Smooth muscle cell (in vitro differentiated cells): ENCODE measurements around the gene HNRNPLL. TPM values are rescaled to one million over a fixed set of nuclear protein-coding genes. Genes with fewer than 3 reads are reported as not detected.

Experiments used
- DNase-seq: peaks from one replicate; lab custom pipeline; 2025; ENCODE audit not compliant: unreplicated experiment; lab: John Stamatoyannopoulos, UW
- H2AFZ ChIP-seq: fragments of 200-600 bp; sonication (generic); 2 replicates; pipeline ENCODE4 v1.6.0; 2016; ENCODE audit warnings: antibody characterized with exemption, low read depth, mild to moderate bottlenecking
- H3F3A ChIP-seq: fragments of 200-600 bp; sonication (generic); 2 replicates; pipeline ENCODE4 v1.6.0; 2017; ENCODE audit warnings: antibody characterized with exemption, low read depth
- H3K27ac ChIP-seq: fragments of 200-600 bp; sonication (generic); 2 replicates; pipeline ENCODE4 v1.5.1; 2016; ENCODE audit warnings: low read depth, mild to moderate bottlenecking
- H3K27me3 ChIP-seq: fragments of 200-600 bp; sonication (generic); 2 replicates; pipeline ENCODE4 v1.6.1; 2016; ENCODE audit warnings: low read depth, mild to moderate bottlenecking
- H3K36me3 ChIP-seq: fragments of 200-600 bp; sonication (generic); 2 replicates; pipeline ENCODE4 v1.5.1; 2016; ENCODE audit warnings: low read depth
- H3K4me1 ChIP-seq: fragments of 200-600 bp; sonication (generic); 2 replicates; pipeline ENCODE4 v1.5.1; 2016; ENCODE audit warnings: low read depth
- H3K4me2 ChIP-seq: fragments of 200-600 bp; sonication (generic); 2 replicates; pipeline ENCODE4 v1.6.0; 2016; ENCODE audit warnings: mild to moderate bottlenecking
- H3K4me3 ChIP-seq: fragments of 200-600 bp; sonication (generic); 2 replicates; pipeline ENCODE4 v1.5.1; 2016; ENCODE audit warnings: mild to moderate bottlenecking
- H3K79me2 ChIP-seq: fragments of 200-600 bp; sonication (generic); 2 replicates; pipeline ENCODE4 v1.6.0; 2016; ENCODE audit warnings: low read depth, mild to moderate bottlenecking
- H3K9ac ChIP-seq: fragments of 200-600 bp; sonication (generic); 2 replicates; pipeline ENCODE4 v1.6.0; 2016; ENCODE audit warnings: low read depth
- H3K9me3 ChIP-seq: fragments of 200-600 bp; sonication (generic); replicated peaks from 2 replicates; pipeline ENCODE4 v1.5.1; 2016; ENCODE audit warnings: low read depth
- H4K20me1 ChIP-seq: fragments of 200-600 bp; sonication (generic); 2 replicates; pipeline ENCODE4 v1.6.0; 2016; ENCODE audit warnings: low read depth
- CTCF ChIP-seq: fragments of 200-600 bp; sonication (generic); IDR thresholded peaks from 2 replicates; pipeline ENCODE4 v1.5.1; 2017; ENCODE audit warnings: borderline replicate concordance, mild to moderate bottlenecking, antibody characterized with exemption; ENCODE audit not compliant: insufficient read depth, poor library complexity, severe bottlenecking
- WGBS: methylation state at CpG from one replicate; pipeline ENCODE4 v1.1.7; 2016; ENCODE audit warnings: low lambda C conversion rate; 5-methylcytosine and 5-hydroxymethylcytosine counted together
- polyA plus RNA-seq: library from polyadenylated mRNA; unstranded; fragments of >200 nt; fragmentation: Nextera tagmentation; extraction: Ambion mirVana; gene quantifications from 2 replicates; pipeline ENCODE4 v1.2.1, GENCODE V29; 2016
- total RNA-seq: library from RNA; depleted of rRNA; stranded (reverse); fragments of >200 nt; gene quantifications from 2 replicates; pipeline ENCODE4 v1.2.3, GENCODE V29; 2014

HNRNPLL gene
- total and polyA plus RNA-seq, 2 experiments from 2014 or later = 37.4 to 42.8 TPM

- no peak overlapping the region for H3K4me3 ChIP-seq
- no peak overlapping the region for H3K27ac ChIP-seq
- no peaks in the 10 kb centered on the region for H3K79me2 ChIP-seq
- 52% methylated on average over 1 of the region's 1 CpG for WGBS
- no peak for TF ChIP-seq CTCF
- H2AFZ ChIP-seq = no peak overlapping the region
- H4K20me1 ChIP-seq = no peaks in the 10 kb centered on the region
- H3K9ac ChIP-seq = no peak overlapping the region
- H3K4me1 ChIP-seq = no peaks in the 10 kb centered on the region
- H3K4me2 ChIP-seq = peak overlapping the region; percentile 37
- no peaks in the 10 kb centered on the region for H3K9me3 ChIP-seq
- DNase-seq = no peak
- H3F3A ChIP-seq = no peaks in the 10 kb centered on the region
- H3K27me3 ChIP-seq = no peaks in the 10 kb centered on the region
- H3K36me3 ChIP-seq = no peaks in the 10 kb centered on the region
Measured at GRCh38 chr2:38615237-38615636, 12.5 kb upstream of the HNRNPLL start.

GRCh38 chr2:38613849-38614213, 11.1 kb upstream of the HNRNPLL start:
- H3K36me3 ChIP-seq = no peaks in the 10 kb centered on the region
- H3K9ac ChIP-seq = no peak overlapping the region
- H3K27ac ChIP-seq = no peak overlapping the region
- H3K79me2 ChIP-seq = no peaks in the 10 kb centered on the region
- no peak overlapping the region for H3K4me3 ChIP-seq
- DNase-seq = no peak
- no peak overlapping the region for H2AFZ ChIP-seq
- H3K4me2 ChIP-seq = no peak overlapping the region
- H4K20me1 ChIP-seq = no peaks in the 10 kb centered on the region
- H3K9me3 ChIP-seq = no peaks in the 10 kb centered on the region
- TF ChIP-seq CTCF = no peak
- H3K27me3 ChIP-seq = no peaks in the 10 kb centered on the region
- no peaks in the 10 kb centered on the region for H3F3A ChIP-seq
- WGBS = 58% methylated on average over 3 of the region's 3 CpGs
- no peaks in the 10 kb centered on the region for H3K4me1 ChIP-seq

DNA sequence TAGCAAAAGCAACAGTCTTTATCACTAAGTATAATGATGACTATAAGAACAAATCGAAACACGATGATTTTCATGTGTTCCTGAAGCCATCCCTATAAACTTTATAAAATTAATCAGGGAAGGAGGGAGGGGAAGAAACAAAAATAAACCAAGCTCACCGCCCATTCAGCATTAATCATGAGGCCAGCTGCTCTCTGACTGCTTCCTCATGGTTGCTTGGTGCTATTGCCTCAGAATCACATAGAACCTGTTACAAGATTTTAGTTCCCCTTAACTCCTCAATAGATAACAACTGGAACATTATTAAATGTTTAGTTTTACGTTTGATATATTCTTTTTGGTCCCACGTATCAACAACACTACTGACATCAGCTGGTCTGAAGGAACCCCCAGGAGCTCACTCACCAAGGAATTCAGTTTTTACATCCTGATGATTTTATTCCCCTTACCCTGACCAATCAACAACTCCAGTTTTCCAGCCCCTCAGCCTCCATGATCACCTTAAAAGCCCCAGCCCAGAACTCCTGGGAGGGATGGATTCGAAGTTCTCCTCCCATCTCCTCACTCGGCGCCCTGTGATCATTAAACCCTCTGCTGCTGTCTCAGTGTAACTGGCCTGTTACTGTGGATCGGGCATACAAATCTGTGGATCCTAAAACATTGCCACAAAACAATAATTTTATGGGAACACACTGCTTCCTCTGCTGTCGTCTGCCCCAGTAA, 10.6 kb upstream of the HNRNPLL start:
- Histone ChIP-seq H3K4me1 (no peaks in the 10 kb centered on the region), H3K9ac (no peak overlapping the region), H3K4me3 (no peak overlapping the region), H2AFZ (no peak overlapping the region), H3K9me3 (no peaks in the 10 kb centered on the region), H3F3A (no peaks in the 10 kb centered on the region), H3K27ac (no peak overlapping the region), H3K27me3 (no peaks in the 10 kb centered on the region), H3K36me3 (no peaks in the 10 kb centered on the region), H4K20me1 (no peaks in the 10 kb centered on the region), H3K4me2 (no peak overlapping the region), H3K79me2 (no peaks in the 10 kb centered on the region)
- TF ChIP-seq CTCF = no peak
- no peak for DNase-seq
- 80% methylated on average over 10 of the region's 10 CpGs for WGBS
